Activated CD4-positive, alpha-beta T cell treated with anti-CD3 and anti-CD28 coated beads, Interleukin-10, Interleukin-2, amounts not matched to agents 100 ng/mL and 50 ng/mL, durations not matched to agents 16 hours and 8 hours (primary cell): ENCODE data around the gene SRSF6.
"Not testable (repeated sequence)": the region's sequence is repeated elsewhere in the genome, so short reads cannot be mapped to it uniquely, and the experiment has no call there.

ENCODE experiments used
- DNase-seq: peaks from one replicate; pipeline ENCODE4 v3.0.0-alpha.2; 2020

SRSF6 gene

GRCh38 chr20:43490038-43490437 is 32.3 kb downstream of the SRSF6 start:
- no peak for DNase-seq

- DNase-seq: peak; percentile 76
Measured at GRCh38 chr20:43492101-43492500, 34.4 kb downstream of the SRSF6 start.

GRCh38 chr20:43495388-43495787 is 37.7 kb downstream of the SRSF6 start:
- DNase-seq: no peak

GRCh38 chr20:43502021-43502420 is 44.3 kb downstream of the SRSF6 start:
- DNase-seq: not testable (repeated sequence)

- DNase-seq: no peak
Measured at GRCh38 chr20:43506238-43506637, 48.5 kb downstream of the SRSF6 start.

- peak; percentile 30 for DNase-seq
Measured at GRCh38 chr20:43507150-43508080, 49.7 kb downstream of the SRSF6 start, which contains the start of gene L3MBTL1. Gene L3MBTL1, plus strand, starts transcription at chr20:43507697. Its CDS starts 5,807 bp downstream, at chr20:43513504.

GRCh38 chr20:43508106-43508505 is 50.4 kb downstream of the SRSF6 start:
- no peak for DNase-seq

GRCh38 chr20:43508604-43509040 is 50.9 kb downstream of the SRSF6 start:
- no peak for DNase-seq

GRCh38 chr20:43511879-43512278 is 54.2 kb downstream of the SRSF6 start:
- DNase-seq: no peak

- DNase-seq: no peak
Measured at GRCh38 chr20:43513372-43513930, 55.8 kb downstream of the SRSF6 start.
